Stomach (tissue), 9 donors: ENCODE data around the gene C16orf96. TPM values are rescaled to one million over a fixed set of nuclear protein-coding genes. Genes with fewer than 3 reads are reported as not detected.

Experiments
- DNase-seq, 2 donors: peaks; one replicate each; pipeline versions ENCODE4 v3.0.0 to v3.0.0-alpha.2; 2013 to 2019
- H3K27ac ChIP-seq, 5 donors: fragments of 200-600 bp in 4 of 5; sonication (generic) in 4 of 5; one replicate each; pipeline ENCODE4 v1.5.1; 2013 to 2019; ENCODE audit warnings: mild to moderate bottlenecking in 1 of 5, moderate library complexity in 1 of 5
- H3K27me3 ChIP-seq, 3 donors: fragments of 200-600 bp; sonication (generic); one replicate each; pipeline ENCODE4 v1.5.1; 2017 to 2019; ENCODE audit warnings: mixed run types in 1 of 3
- H3K36me3 ChIP-seq, 4 donors: fragments of 200-600 bp; sonication (generic); 1 replicate in 3 of 4; 2 replicates in 1 of 4; pipeline ENCODE4 v1.5.1; 2016 to 2019
- H3K4me1 ChIP-seq, 4 donors: fragments of 200-600 bp; sonication (generic); one replicate each; pipeline ENCODE4 v1.5.1; 2016 to 2019
- H3K4me3 ChIP-seq, 4 donors: fragments of 200-600 bp; sonication (generic) in 3 of 4; one replicate each; pipeline ENCODE4 v1.5.1; 2016 to 2019; ENCODE audit warnings: mild to moderate bottlenecking in 1 of 4
- H3K9me3 ChIP-seq, 4 donors: fragments of 200-600 bp; sonication (generic); one replicate each; pipeline ENCODE4 v1.5.1; 2016 to 2019
- CTCF ChIP-seq, 7 experiments: fragments of 450-650 bp in 4 of 7; fragments of 200-600 bp in 3 of 7; sonication (generic) in 3 of 7; IDR thresholded peaks; one replicate each; pipeline ENCODE4 v1.5.1; 2016 to 2019; ENCODE audit warnings: antibody characterized with exemption in 7 of 7, control low read depth in 2 of 7, mild to moderate bottlenecking in 1 of 7
- EP300 ChIP-seq: sonication (generic); formaldehyde crosslinking; IDR thresholded peaks from one replicate; pipeline ENCODE4 v1.6.1; 2017; ENCODE audit warnings: antibody characterized with exemption
- POLR2A ChIP-seq, 4 donors: fragments of 450-650 bp; IDR thresholded peaks; one replicate each; pipeline ENCODE4 v1.6.1; 2016; ENCODE audit warnings: antibody characterized with exemption in 4 of 4, control low read depth in 2 of 4, mild to moderate bottlenecking in 1 of 4, moderate library complexity in 1 of 4
- POLR2AphosphoS5 ChIP-seq, 3 donors: sonication (generic); formaldehyde crosslinking; IDR thresholded peaks; one replicate each; pipeline ENCODE4 v1.6.1; 2016; ENCODE audit warnings: antibody characterized with exemption in 3 of 3
- WGBS, 5 donors: extraction: QIAGEN DNeasy Blood & Tissue Kit in 3 of 5; methylation state at CpG; one replicate each; pipeline versions ENCODE4 v1.1.5 to v1.1.7; 2013 to 2018; 5-methylcytosine and 5-hydroxymethylcytosine counted together
- intact Hi-C: fragments of 100-400 bp; cut with DNase I; formaldehyde crosslinking; loops from one replicate; pipeline ENCODE4 v1.15.1; 2023; ENCODE audit warnings: low total_unique reads
- polyA plus RNA-seq, 3 donors: library from polyadenylated mRNA; stranded (reverse); fragments of 200-250 nt; gene quantifications; one replicate each; pipeline ENCODE4 v1.2.3, GENCODE V29; 2013
- total RNA-seq, 5 donors: library from RNA; depleted of rRNA; stranded (reverse); fragments of >200 nt; gene quantifications; one replicate each; pipeline versions ENCODE4 v1.1.0 to v1.2.3, GENCODE V29; 2014 to 2016
- donor health status: healthy with polysubstance abuse.
- donor health status: Bipolar disorder and iron deficiency.
- donor health status: healthy.

The C16orf96 gene
- total and polyA plus RNA-seq, 8 donors = 0.37 to 0.43 TPM; not detected in 6

DNA sequence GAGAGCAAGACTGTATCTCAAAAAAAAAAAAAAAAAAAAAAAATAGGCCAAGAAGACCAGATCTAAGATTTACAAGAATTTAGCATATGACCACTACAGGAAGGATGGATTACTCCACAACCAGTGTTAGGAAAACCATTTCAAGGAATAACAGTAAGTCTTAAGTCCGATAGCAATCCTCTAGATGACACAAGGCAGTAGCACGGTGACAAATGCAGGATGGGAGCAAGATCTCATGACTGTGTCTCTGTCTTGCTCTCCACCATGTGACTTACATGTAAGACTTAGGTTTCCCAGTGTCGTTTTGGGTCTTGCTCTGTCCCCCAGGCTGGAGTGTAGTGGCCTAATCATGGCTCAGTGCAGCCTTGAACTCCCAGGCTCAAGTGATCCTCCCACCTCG, 27.8 kb downstream of the C16orf96 start:
- Histone ChIP-seq H3K4me3 (no peak overlapping the region), H3K27ac (no peak overlapping the region), H3K9me3 (peaks cover 0 to 9% (median 7%) of the 10 kb centered on the region in 4 donors), H3K4me1 (peaks cover 0 to 4% (median 0%) of the 10 kb centered on the region in 4 donors), H3K27me3 (peaks cover 0 to 4% (median 0%) of the 10 kb centered on the region in 3 donors), H3K36me3 (no peaks in the 10 kb centered on the region)
- 85 to 91% (median 89%) methylated on average over 4 of the region's 4 CpGs for WGBS, 5 donors
- no peak for DNase-seq
- intact Hi-C loops = no loop called here
- TF ChIP-seq EP300 (no peak), POLR2A (IDR thresholded peaks at IDR 0.05) (no peak), CTCF (IDR thresholded peaks at IDR 0.05) (no peak), POLR2AphosphoS5 (IDR thresholded peaks at IDR 0.05) (no peak)

GRCh38 chr16:4586291-4586690, 30.2 kb downstream of the C16orf96 start:
- H3K27me3 ChIP-seq = peaks cover 0 to 4% (median 0%) of the 10 kb centered on the region in 3 donors
- TF ChIP-seq CTCF (IDR thresholded peaks at IDR 0.05) = no peak
- TF ChIP-seq POLR2A (IDR thresholded peaks at IDR 0.05) = no peak
- TF ChIP-seq EP300 = no peak
- no peak for TF ChIP-seq POLR2AphosphoS5 (IDR thresholded peaks at IDR 0.05)
- 61 to 70% (median 66%) methylated on average over 7 of the region's 7 CpGs for WGBS, 5 donors
- H3K9me3 ChIP-seq = peaks cover 0 to 9% (median 7%) of the 10 kb centered on the region in 4 donors
- no peak overlapping the region for H3K27ac ChIP-seq
- DNase-seq = no peak
- H3K36me3 ChIP-seq = no peaks in the 10 kb centered on the region
- intact Hi-C loops = no loop called here
- peaks cover 0 to 4% (median 0%) of the 10 kb centered on the region in 4 donors for H3K4me1 ChIP-seq
- H3K4me3 ChIP-seq = no peak overlapping the region

GRCh38 chr16:4588386-4588785, 32.2 kb downstream of the C16orf96 start:
- Histone ChIP-seq H3K27ac (no peak overlapping the region), H3K27me3 (peaks cover 0 to 4% (median 0%) of the 10 kb centered on the region in 3 donors), H3K36me3 (no peaks in the 10 kb centered on the region), H3K4me3 (no peak overlapping the region), H3K4me1 (peaks cover 0 to 4% (median 0%) of the 10 kb centered on the region in 4 donors), H3K9me3 (peaks cover 0 to 9% (median 7%) of the 10 kb centered on the region in 4 donors)
- WGBS, 5 donors = 70 to 94% (median 80%) methylated on average over 2 of the region's 2 CpGs
- TF ChIP-seq POLR2A (IDR thresholded peaks at IDR 0.05) (no peak), POLR2AphosphoS5 (IDR thresholded peaks at IDR 0.05) (no peak), EP300 (no peak), CTCF (IDR thresholded peaks at IDR 0.05) (no peak)
- DNase-seq = no peak
- intact Hi-C loops = no loop called here

GRCh38 chr16:4588961-4589360, 32.8 kb downstream of the C16orf96 start:
- TF ChIP-seq POLR2A (IDR thresholded peaks at IDR 0.05) (no peak), CTCF (IDR thresholded peaks at IDR 0.05) (no peak), POLR2AphosphoS5 (IDR thresholded peaks at IDR 0.05) (no peak), EP300 (no peak)
- H3K27ac ChIP-seq = no peak overlapping the region
- H3K9me3 ChIP-seq = peaks cover 0 to 9% (median 7%) of the 10 kb centered on the region in 4 donors
- no peaks in the 10 kb centered on the region for H3K36me3 ChIP-seq
- no peak for DNase-seq
- H3K4me3 ChIP-seq = no peak overlapping the region
- H3K27me3 ChIP-seq = peaks cover 0 to 4% (median 0%) of the 10 kb centered on the region in 3 donors
- intact Hi-C loops = no loop called here
- H3K4me1 ChIP-seq = peaks cover 0 to 4% (median 0%) of the 10 kb centered on the region in 4 donors
- WGBS, 5 donors = 90 to 100% (median 94%) methylated on average over 1 to 6 of the region's 6 CpGs
